ENCODE measurements around the gene RYR2.

DNA sequence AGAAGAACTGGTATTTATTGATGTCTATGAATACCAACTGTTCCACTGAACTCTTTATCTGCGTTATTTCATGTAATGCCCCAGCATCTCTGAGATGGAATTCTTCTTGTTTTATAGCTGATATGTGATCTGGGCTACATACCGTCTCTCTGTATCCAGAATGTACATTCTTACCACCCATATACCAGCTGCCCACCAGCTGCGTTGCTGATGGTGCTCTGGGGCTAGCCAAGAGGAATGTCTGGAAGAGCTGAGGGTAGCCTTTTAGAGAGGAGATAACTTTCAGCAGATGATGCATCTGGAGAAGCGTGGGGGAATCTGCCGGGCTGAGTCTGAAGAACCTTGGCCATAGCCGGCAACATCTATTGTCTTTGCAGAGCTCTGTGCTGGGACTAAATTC is 137.5 kb downstream of the RYR2 start:
- no peak for TF ChIP-seq POLR2A (IDR thresholded peaks at IDR 0.05)
- TF ChIP-seq, protein P1, sequence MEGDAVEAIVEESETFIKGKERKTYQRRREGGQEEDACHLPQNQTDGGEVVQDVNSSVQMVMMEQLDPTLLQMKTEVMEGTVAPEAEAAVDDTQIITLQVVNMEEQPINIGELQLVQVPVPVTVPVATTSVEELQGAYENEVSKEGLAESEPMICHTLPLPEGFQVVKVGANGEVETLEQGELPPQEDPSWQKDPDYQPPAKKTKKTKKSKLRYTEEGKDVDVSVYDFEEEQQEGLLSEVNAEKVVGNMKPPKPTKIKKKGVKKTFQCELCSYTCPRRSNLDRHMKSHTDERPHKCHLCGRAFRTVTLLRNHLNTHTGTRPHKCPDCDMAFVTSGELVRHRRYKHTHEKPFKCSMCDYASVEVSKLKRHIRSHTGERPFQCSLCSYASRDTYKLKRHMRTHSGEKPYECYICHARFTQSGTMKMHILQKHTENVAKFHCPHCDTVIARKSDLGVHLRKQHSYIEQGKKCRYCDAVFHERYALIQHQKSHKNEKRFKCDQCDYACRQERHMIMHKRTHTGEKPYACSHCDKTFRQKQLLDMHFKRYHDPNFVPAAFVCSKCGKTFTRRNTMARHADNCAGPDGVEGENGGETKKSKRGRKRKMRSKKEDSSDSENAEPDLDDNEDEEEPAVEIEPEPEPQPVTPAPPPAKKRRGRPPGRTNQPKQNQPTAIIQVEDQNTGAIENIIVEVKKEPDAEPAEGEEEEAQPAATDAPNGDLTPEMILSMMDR (IDR thresholded peaks at IDR 0.05), result no peak
